GM04503 (cell line): Measurements from ENCODE around the gene PLXNA2.

Source experiments
- DNase-seq: peaks from one replicate; pipeline ENCODE4 v3.0.0-alpha.2; 2012; ENCODE audit warnings: low read depth

PLXNA2 gene

GRCh38 chr1:208181364-208181763, 62.8 kb downstream of the PLXNA2 start:
- DNase-seq, result no peak

GRCh38 chr1:208180421-208180820, 63.8 kb downstream of the PLXNA2 start:
- no peak for DNase-seq

- DNase-seq, result no peak
Measured at GRCh38 chr1:208179961-208180409, 64.2 kb downstream of the PLXNA2 start.

GRCh38 chr1:208179263-208179816, 64.8 kb downstream of the PLXNA2 start:
- no peak for DNase-seq

GRCh38 chr1:208178091-208178529, 66.1 kb downstream of the PLXNA2 start:
- no peak for DNase-seq

GRCh38 chr1:208177656-208178055, 66.5 kb downstream of the PLXNA2 start:
- DNase-seq, result no peak

- DNase-seq, result no peak
Measured at GRCh38 chr1:208176649-208177048, 67.5 kb downstream of the PLXNA2 start.

GRCh38 chr1:208175508-208175895, 68.7 kb downstream of the PLXNA2 start:
- no peak for DNase-seq

GRCh38 chr1:208174731-208175507, 69.3 kb downstream of the PLXNA2 start:
- peak; percentile 29 for DNase-seq

GRCh38 chr1:208174200-208174599, 70.0 kb downstream of the PLXNA2 start:
- DNase-seq, result no peak

GRCh38 chr1:208173749-208174148, 70.4 kb downstream of the PLXNA2 start:
- no peak for DNase-seq

- no peak for DNase-seq
Measured at GRCh38 chr1:208172423-208173145, 71.6 kb downstream of the PLXNA2 start.

GRCh38 chr1:208171616-208172422, 72.4 kb downstream of the PLXNA2 start:
- no peak for DNase-seq

- no peak for DNase-seq
Measured at GRCh38 chr1:208170252-208170651, 73.9 kb downstream of the PLXNA2 start.

GRCh38 chr1:208169081-208169879, 74.9 kb downstream of the PLXNA2 start:
- no peak for DNase-seq

GRCh38 chr1:208167261-208167869, 76.8 kb downstream of the PLXNA2 start:
- DNase-seq, result no peak

GRCh38 chr1:208166340-208167138, 77.6 kb downstream of the PLXNA2 start:
- no peak for DNase-seq

- peak; percentile 80 for DNase-seq
Measured at GRCh38 chr1:208165659-208166058, 78.5 kb downstream of the PLXNA2 start.

- DNase-seq, result no peak
Measured at GRCh38 chr1:208164609-208165008, 79.6 kb downstream of the PLXNA2 start.

GRCh38 chr1:208163539-208163938, 80.6 kb downstream of the PLXNA2 start:
- no peak for DNase-seq
